ENCODE measurements around the gene ARID2. TPM values are rescaled to one million over a fixed set of nuclear protein-coding genes. Genes with fewer than 3 reads are reported as not detected.
A peak's percentile ranks its signal among the peaks of the same experiment; 100 is the strongest.

ARID2 gene
- polyA plus RNA-seq, 1 donor from 2014 or later = 20.6 TPM

- no peak overlapping the region for H3K27ac ChIP-seq (ENCODE audit: low read length)
- peaks cover 9% of the 10 kb centered on the region for H3F3A ChIP-seq (ENCODE audit: insufficient read depth, low read length, poor library complexity, severe bottlenecking)
- H3K9ac ChIP-seq (ENCODE audit: low read length) = no peak overlapping the region
- H3K27me3 ChIP-seq (ENCODE audit: insufficient read depth, low read depth, low read length) = no peaks in the 10 kb centered on the region
- H3K9me2 ChIP-seq (ENCODE audit: insufficient read depth, low read length) = no peaks in the 10 kb centered on the region
- H3K4me3 ChIP-seq (ENCODE audit: low read length) = peak overlapping the region; percentile 70
- no peaks in the 10 kb centered on the region for H4K20me1 ChIP-seq (ENCODE audit: insufficient read depth)
- TF ChIP-seq REST (IDR thresholded peaks at IDR 0.05; ENCODE audit: borderline replicate concordance) = no peak
- no peak overlapping the region for H2AFZ ChIP-seq (ENCODE audit: low read depth, low read length)
- peaks cover 66% of the 10 kb centered on the region for H3K79me2 ChIP-seq (replicated peaks; ENCODE audit: insufficient read depth, low read length)
- peak overlapping the region; percentile 96 for H3K4me2 ChIP-seq (ENCODE audit: low read length)
- H3K36me3 ChIP-seq (ENCODE audit: insufficient read depth, low read length) = no peaks in the 10 kb centered on the region
- no peaks in the 10 kb centered on the region for H3K9me3 ChIP-seq (ENCODE audit: low read length)
Measured at GRCh38 chr12:45732250-45732649, 2.7 kb downstream of the ARID2 start.

DNA sequence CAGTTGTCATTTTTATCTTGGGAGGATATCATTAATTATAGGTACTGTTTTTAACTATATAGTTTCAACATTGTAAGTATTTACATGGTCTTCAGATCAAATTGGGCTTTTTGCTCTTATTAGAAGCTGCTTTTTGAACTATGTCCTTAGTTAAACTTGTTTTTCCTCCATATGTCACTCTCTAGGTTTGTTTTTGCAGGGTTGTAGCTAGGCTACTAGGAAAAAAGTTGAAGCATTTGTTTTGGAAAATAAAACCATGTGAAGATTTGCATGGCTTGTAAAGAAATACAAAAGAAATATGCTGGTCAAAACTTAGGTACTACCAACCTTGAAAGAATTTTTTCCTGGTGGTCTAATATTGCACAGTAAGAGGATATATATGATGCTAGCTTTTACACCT lies 3.4 kb downstream of the ARID2 start:
- H3K27ac ChIP-seq (ENCODE audit: low read length) = no peak overlapping the region
- no peak for TF ChIP-seq SMC3 (conservative IDR thresholded peaks at IDR 0.05; ENCODE audit: poor library complexity)
- no peak for TF ChIP-seq MXI1 (conservative IDR thresholded peaks at IDR 0.05; ENCODE audit: poor library complexity, severe bottlenecking)
- TF ChIP-seq TAF1 (IDR thresholded peaks at IDR 0.05; ENCODE audit: low read depth) = no peak
- no peak for TF ChIP-seq RAD21 (conservative IDR thresholded peaks at IDR 0.05)
- no peak for TF ChIP-seq REST (IDR thresholded peaks at IDR 0.05; ENCODE audit: borderline replicate concordance)
- TF ChIP-seq EP300 (conservative IDR thresholded peaks at IDR 0.05; ENCODE audit: poor library complexity, severe bottlenecking) = no peak
- TF ChIP-seq CTCF (IDR thresholded peaks at IDR 0.05; ENCODE audit: poor library complexity, severe bottlenecking) = no peak
- no peak for TF ChIP-seq EZH2 (IDR thresholded peaks at IDR 0.05; ENCODE audit: borderline replicate concordance, insufficient read depth, low read length, poor library complexity, severe bottlenecking)
- TF ChIP-seq POLR2AphosphoS5 (IDR thresholded peaks at IDR 0.05) = no peak
- H3K27me3 ChIP-seq (ENCODE audit: insufficient read depth, low read depth, low read length) = no peaks in the 10 kb centered on the region
- peaks cover 6% of the 10 kb centered on the region for H3F3A ChIP-seq (ENCODE audit: insufficient read depth, low read length, poor library complexity, severe bottlenecking)
- H3K9ac ChIP-seq (ENCODE audit: low read length) = no peak overlapping the region
- no peaks in the 10 kb centered on the region for H3K9me3 ChIP-seq (ENCODE audit: low read length)
- H3K4me3 ChIP-seq (ENCODE audit: low read length) = peak overlapping the region; percentile 70
- peaks cover 73% of the 10 kb centered on the region for H3K79me2 ChIP-seq (replicated peaks; ENCODE audit: insufficient read depth, low read length)
- H3K9me2 ChIP-seq (ENCODE audit: insufficient read depth, low read length) = no peaks in the 10 kb centered on the region
- no peaks in the 10 kb centered on the region for H4K20me1 ChIP-seq (ENCODE audit: insufficient read depth)
- no peak overlapping the region for H2AFZ ChIP-seq (ENCODE audit: low read depth, low read length)
- peak overlapping the region; percentile 96 for H3K4me2 ChIP-seq (ENCODE audit: low read length)
- H3K36me3 ChIP-seq (ENCODE audit: insufficient read depth, low read length) = no peaks in the 10 kb centered on the region

Measured in neural cell (in vitro differentiated cells).